SK-N-SH treated with all-trans-retinoic acid at 6 μM for 48 hours (cell line): ENCODE measurements around the gene TMEM209.
"Not testable (repeated sequence)": the region's sequence is repeated elsewhere in the genome, so short reads cannot be mapped to it uniquely, and the experiment has no call there.

Experiments used
- ATAC-seq: fragments of 200-7000 bp; cut with Tn5 transposase; 3 replicates; pipeline ENCODE4 v1.9.1; 2020; ENCODE audit warnings: mild to moderate bottlenecking, moderate library complexity
- ARNTL ChIP-seq: fragments of 450-650 bp; formaldehyde crosslinking; IDR thresholded peaks from 2 replicates; pipeline ENCODE4 v1.5.0; 2020; ENCODE audit warnings: low read depth, mild to moderate bottlenecking, moderate library complexity, borderline replicate concordance
- BACH2 ChIP-seq: fragments of 250-450 bp; sonication (Bioruptor Pico); IDR thresholded peaks from 2 replicates; pipeline ENCODE4 v1.9.0; 2021; ENCODE audit warnings: mild to moderate bottlenecking, borderline replicate concordance
- CSRNP3 ChIP-seq: fragments of 250-450 bp; sonication (Bioruptor Pico); IDR thresholded peaks from 2 replicates; pipeline ENCODE4 v1.5.1; 2021; ENCODE audit warnings: mild to moderate bottlenecking, moderate library complexity
- ESRRG ChIP-seq: fragments of 250-450 bp; sonication (Bioruptor Pico); IDR thresholded peaks from 2 replicates; pipeline ENCODE4 v1.6.1; 2021; ENCODE audit warnings: mild to moderate bottlenecking
- GLIS3 ChIP-seq: fragments of 250-450 bp; sonication (Bioruptor Pico); IDR thresholded peaks from 2 replicates; pipeline ENCODE4 v1.5.0; 2020; ENCODE audit warnings: mild to moderate bottlenecking, moderate library complexity
- ISL1 ChIP-seq: fragments of 250-450 bp; sonication (Bioruptor Pico); IDR thresholded peaks from 2 replicates; pipeline ENCODE4 v2.1.2; 2022; ENCODE audit warnings: mild to moderate bottlenecking, moderate library complexity
- POU6F1 ChIP-seq: fragments of 250-450 bp; sonication (Bioruptor Pico); IDR thresholded peaks from 2 replicates; pipeline ENCODE4 v1.8.0; 2021; ENCODE audit warnings: low read depth, mild to moderate bottlenecking, moderate library complexity, borderline replicate concordance
- PPARA ChIP-seq: fragments of 250-450 bp; sonication (Bioruptor Pico); IDR thresholded peaks from 2 replicates; pipeline ENCODE4 v1.5.0; 2020; ENCODE audit warnings: mild to moderate bottlenecking, borderline replicate concordance
- RARB ChIP-seq: fragments of 250-450 bp; sonication (Bioruptor Pico); IDR thresholded peaks from 2 replicates; pipeline ENCODE4 v1.8.0; 2021; ENCODE audit warnings: mild to moderate bottlenecking, moderate library complexity
- SNAI2 ChIP-seq: fragments of 250-450 bp; sonication (Bioruptor Pico); IDR thresholded peaks from 2 replicates; pipeline ENCODE4 v1.5.0; 2020; ENCODE audit warnings: mild to moderate bottlenecking, moderate library complexity
- TCF4 ChIP-seq: fragments of 250-450 bp; sonication (Bioruptor Pico); IDR thresholded peaks from 2 replicates; pipeline ENCODE4 v1.8.0; 2021; ENCODE audit warnings: mild to moderate bottlenecking, moderate library complexity, borderline replicate concordance
- TSHZ2 ChIP-seq: fragments of 250-450 bp; sonication (Bioruptor Pico); IDR thresholded peaks from 2 replicates; pipeline ENCODE4 v1.5.0; 2020; ENCODE audit warnings: mild to moderate bottlenecking, moderate library complexity
- ZFP30 ChIP-seq: fragments of 450-650 bp; formaldehyde crosslinking; IDR thresholded peaks from 2 replicates; pipeline ENCODE4 v1.5.0; 2022; ENCODE audit warnings: mild to moderate bottlenecking, moderate library complexity
- ZNF565 ChIP-seq: fragments of 450-650 bp; formaldehyde crosslinking; conservative IDR thresholded peaks from 2 replicates; pipeline ENCODE4 v1.5.0; 2020; ENCODE audit warnings: low read depth, mild to moderate bottlenecking, moderate library complexity
- ZNF70 ChIP-seq: fragments of 450-650 bp; formaldehyde crosslinking; IDR thresholded peaks from 2 replicates; pipeline ENCODE4 v1.5.0; 2020; ENCODE audit warnings: mild to moderate bottlenecking, moderate library complexity

Gene TMEM209

GRCh38 chr7:130231792-130232191 lies 26.6 kb upstream of the TMEM209 start:
- ATAC-seq, result no peak
- TF ChIP-seq ESRRG, result no peak
- no peak for TF ChIP-seq ISL1 (CRISPR knock-in tag)
- TF ChIP-seq SNAI2 (CRISPR knock-in tag), result no peak
- TF ChIP-seq ARNTL, result no peak
- no peak for TF ChIP-seq POU6F1 (CRISPR knock-in tag)
- no peak for TF ChIP-seq GLIS3 (CRISPR knock-in tag)
- TF ChIP-seq ZNF70 (CRISPR knock-in tag), result no peak
- no peak for TF ChIP-seq ZNF565 (CRISPR knock-in tag)
- TF ChIP-seq BACH2 (CRISPR knock-in tag), result no peak
- TF ChIP-seq CSRNP3, result no peak
- TF ChIP-seq TCF4, result no peak
- no peak for TF ChIP-seq PPARA
- TF ChIP-seq RARB, result no peak
- TF ChIP-seq TSHZ2 (CRISPR knock-in tag), result no peak
- TF ChIP-seq, all 23 proteins: peak for 0

- not testable (repeated sequence) for ATAC-seq
Observed at GRCh38 chr7:130229981-130230380, 24.8 kb upstream of the TMEM209 start.

- TF ChIP-seq ZFP30 (no peak), CSRNP3 (no peak), SNAI2 (CRISPR knock-in tag) (no peak), RARB (no peak)
- peak; percentile 34 for ATAC-seq
Observed at GRCh38 chr7:130228840-130229502, 23.8 kb upstream of the TMEM209 start.

GRCh38 chr7:130227883-130228575 lies 22.8 kb upstream of the TMEM209 start:
- TF ChIP-seq ISL1 (CRISPR knock-in tag) (peak; percentile 35), TSHZ2 (CRISPR knock-in tag) (no peak)
- ATAC-seq, result peak; percentile 69
